ENCODE measurements around the gene ERN1. TPM values are rescaled to one million over a fixed set of nuclear protein-coding genes. Genes with fewer than 3 reads are reported as not detected.
A peak's percentile ranks its signal among the peaks of the same experiment; 100 is the strongest.

Gene ERN1
- total and polyA plus RNA-seq, 2 of the 13 experiments (the other 11 are each of a cell fraction or from before 2014, with no cell fraction given) = 6.0 to 12.7 TPM

DNA sequence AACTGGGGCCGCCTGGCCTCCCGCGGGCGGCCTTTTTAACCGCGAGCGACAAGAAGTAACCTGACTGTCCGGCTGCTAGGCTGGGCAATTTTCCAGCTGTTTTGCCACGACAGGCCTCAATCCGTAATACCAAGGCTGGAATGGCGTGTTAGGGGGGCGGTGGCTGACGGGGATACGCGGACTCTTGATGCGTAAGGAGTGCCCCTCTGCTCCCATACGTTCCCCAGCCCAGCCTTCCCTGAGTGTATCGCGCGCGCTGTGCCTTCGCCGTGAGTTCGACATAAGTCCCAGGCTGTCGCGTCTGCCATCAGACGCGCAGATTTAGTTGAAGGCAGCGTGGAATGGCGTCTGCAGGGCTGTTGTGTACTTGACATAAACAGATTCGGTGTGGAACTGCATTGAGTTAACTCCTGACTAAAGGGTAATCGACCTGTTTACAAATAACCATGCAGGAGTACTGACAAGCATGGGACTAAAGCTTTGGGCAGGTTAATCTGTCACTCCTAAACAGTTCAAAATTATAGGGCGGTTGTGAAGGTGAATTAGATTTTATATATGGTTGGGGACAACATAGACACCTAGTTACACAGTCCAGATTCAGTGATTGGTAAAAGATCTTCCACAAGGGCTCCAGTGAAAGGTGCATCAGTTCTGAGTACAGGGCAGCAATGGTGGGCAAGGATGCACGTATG, 16.6 kb upstream of the ERN1 start (continued):
- no peak for TF ChIP-seq GTF3A (CRISPR knock-in tag; conservative IDR thresholded peaks at IDR 0.05)
- TF ChIP-seq, protein P1, sequence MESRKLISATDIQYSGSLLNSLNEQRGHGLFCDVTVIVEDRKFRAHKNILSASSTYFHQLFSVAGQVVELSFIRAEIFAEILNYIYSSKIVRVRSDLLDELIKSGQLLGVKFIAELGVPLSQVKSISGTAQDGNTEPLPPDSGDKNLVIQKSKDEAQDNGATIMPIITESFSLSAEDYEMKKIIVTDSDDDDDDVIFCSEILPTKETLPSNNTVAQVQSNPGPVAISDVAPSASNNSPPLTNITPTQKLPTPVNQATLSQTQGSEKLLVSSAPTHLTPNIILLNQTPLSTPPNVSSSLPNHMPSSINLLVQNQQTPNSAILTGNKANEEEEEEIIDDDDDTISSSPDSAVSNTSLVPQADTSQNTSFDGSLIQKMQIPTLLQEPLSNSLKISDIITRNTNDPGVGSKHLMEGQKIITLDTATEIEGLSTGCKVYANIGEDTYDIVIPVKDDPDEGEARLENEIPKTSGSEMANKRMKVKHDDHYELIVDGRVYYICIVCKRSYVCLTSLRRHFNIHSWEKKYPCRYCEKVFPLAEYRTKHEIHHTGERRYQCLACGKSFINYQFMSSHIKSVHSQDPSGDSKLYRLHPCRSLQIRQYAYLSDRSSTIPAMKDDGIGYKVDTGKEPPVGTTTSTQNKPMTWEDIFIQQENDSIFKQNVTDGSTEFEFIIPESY (CRISPR knock-in tag; IDR thresholded peaks at IDR 0.05) = no peak
- TF ChIP-seq, protein P2, sequence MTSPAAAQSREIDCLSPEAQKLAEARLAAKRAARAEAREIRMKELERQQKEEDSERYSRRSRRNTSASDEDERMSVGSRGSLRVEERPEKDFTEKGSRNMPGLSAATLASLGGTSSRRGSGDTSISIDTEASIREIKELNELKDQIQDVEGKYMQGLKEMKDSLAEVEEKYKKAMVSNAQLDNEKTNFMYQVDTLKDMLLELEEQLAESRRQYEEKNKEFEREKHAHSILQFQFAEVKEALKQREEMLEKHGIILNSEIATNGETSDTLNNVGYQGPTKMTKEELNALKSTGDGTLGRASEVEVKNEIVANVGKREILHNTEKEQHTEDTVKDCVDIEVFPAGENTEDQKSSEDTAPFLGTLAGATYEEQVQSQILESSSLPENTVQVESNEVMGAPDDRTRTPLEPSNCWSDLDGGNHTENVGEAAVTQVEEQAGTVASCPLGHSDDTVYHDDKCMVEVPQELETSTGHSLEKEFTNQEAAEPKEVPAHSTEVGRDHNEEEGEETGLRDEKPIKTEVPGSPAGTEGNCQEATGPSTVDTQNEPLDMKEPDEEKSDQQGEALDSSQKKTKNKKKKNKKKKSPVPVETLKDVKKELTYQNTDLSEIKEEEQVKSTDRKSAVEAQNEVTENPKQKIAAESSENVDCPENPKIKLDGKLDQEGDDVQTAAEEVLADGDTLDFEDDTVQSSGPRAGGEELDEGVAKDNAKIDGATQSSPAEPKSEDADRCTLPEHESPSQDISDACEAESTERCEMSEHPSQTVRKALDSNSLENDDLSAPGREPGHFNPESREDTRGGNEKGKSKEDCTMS (CRISPR knock-in tag; conservative IDR thresholded peaks at IDR 0.05) = peak; percentile 25; the same call in 1 of the 2 replicates
- no peak for TF ChIP-seq SYNCRIP (IDR thresholded peaks at IDR 0.05; ENCODE audit: insufficient read depth, low read depth, low read length)
- TF ChIP-seq POLR2AphosphoS2 (IDR thresholded peaks at IDR 0.05; ENCODE audit: low read depth, low read length) = no peak; the same call in none of the 2 replicates
- no peak for TF ChIP-seq TCF7L2 (IDR thresholded peaks at IDR 0.05; ENCODE audit: low read depth, low read length)
- no peak for TF ChIP-seq KLF11 (CRISPR knock-in tag; IDR thresholded peaks at IDR 0.05)
- no peak; the same call in 1 of the 2 replicates for TF ChIP-seq ZNF160 (CRISPR knock-in tag; IDR thresholded peaks at IDR 0.05)
- TF ChIP-seq, protein P3, sequence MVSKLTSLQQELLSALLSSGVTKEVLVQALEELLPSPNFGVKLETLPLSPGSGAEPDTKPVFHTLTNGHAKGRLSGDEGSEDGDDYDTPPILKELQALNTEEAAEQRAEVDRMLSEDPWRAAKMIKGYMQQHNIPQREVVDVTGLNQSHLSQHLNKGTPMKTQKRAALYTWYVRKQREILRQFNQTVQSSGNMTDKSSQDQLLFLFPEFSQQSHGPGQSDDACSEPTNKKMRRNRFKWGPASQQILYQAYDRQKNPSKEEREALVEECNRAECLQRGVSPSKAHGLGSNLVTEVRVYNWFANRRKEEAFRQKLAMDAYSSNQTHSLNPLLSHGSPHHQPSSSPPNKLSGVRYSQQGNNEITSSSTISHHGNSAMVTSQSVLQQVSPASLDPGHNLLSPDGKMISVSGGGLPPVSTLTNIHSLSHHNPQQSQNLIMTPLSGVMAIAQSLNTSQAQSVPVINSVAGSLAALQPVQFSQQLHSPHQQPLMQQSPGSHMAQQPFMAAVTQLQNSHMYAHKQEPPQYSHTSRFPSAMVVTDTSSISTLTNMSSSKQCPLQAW (CRISPR knock-in tag; IDR thresholded peaks at IDR 0.05) = no peak
- TF ChIP-seq MYNN (CRISPR knock-in tag; IDR thresholded peaks at IDR 0.05; ENCODE audit: low read depth) = no peak
- TF ChIP-seq RAD21 (CRISPR knock-in tag; IDR thresholded peaks at IDR 0.05) = no peak
- TF ChIP-seq YY1 (IDR thresholded peaks at IDR 0.05; ENCODE audit: insufficient read depth, insufficient replicate concordance, low read depth, low read length) = peak; percentile 35
- TF ChIP-seq, protein P4, sequence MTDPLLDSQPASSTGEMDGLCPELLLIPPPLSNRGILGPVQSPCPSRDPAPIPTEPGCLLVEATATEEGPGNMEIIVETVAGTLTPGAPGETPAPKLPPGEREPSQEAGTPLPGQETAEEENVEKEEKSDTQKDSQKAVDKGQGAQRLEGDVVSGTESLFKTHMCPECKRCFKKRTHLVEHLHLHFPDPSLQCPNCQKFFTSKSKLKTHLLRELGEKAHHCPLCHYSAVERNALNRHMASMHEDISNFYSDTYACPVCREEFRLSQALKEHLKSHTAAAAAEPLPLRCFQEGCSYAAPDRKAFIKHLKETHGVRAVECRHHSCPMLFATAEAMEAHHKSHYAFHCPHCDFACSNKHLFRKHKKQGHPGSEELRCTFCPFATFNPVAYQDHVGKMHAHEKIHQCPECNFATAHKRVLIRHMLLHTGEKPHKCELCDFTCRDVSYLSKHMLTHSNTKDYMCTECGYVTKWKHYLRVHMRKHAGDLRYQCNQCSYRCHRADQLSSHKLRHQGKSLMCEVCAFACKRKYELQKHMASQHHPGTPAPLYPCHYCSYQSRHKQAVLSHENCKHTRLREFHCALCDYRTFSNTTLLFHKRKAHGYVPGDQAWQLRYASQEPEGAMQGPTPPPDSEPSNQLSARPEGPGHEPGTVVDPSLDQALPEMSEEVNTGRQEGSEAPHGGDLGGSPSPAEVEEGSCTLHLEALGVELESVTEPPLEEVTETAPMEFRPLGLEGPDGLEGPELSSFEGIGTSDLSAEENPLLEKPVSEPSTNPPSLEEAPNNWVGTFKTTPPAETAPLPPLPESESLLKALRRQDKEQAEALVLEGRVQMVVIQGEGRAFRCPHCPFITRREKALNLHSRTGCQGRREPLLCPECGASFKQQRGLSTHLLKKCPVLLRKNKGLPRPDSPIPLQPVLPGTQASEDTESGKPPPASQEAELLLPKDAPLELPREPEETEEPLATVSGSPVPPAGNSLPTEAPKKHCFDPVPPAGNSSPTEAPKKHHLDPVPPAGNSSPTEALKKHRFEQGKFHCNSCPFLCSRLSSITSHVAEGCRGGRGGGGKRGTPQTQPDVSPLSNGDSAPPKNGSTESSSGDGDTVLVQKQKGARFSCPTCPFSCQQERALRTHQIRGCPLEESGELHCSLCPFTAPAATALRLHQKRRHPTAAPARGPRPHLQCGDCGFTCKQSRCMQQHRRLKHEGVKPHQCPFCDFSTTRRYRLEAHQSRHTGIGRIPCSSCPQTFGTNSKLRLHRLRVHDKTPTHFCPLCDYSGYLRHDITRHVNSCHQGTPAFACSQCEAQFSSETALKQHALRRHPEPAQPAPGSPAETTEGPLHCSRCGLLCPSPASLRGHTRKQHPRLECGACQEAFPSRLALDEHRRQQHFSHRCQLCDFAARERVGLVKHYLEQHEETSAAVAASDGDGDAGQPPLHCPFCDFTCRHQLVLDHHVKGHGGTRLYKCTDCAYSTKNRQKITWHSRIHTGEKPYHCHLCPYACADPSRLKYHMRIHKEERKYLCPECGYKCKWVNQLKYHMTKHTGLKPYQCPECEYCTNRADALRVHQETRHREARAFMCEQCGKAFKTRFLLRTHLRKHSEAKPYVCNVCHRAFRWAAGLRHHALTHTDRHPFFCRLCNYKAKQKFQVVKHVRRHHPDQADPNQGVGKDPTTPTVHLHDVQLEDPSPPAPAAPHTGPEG (CRISPR knock-in tag; IDR thresholded peaks at IDR 0.05) = no peak
- TF ChIP-seq ZNF510 (CRISPR knock-in tag; IDR thresholded peaks at IDR 0.05; ENCODE audit: low read depth) = no peak; the same call in 1 of the 2 replicates
- TF ChIP-seq, protein P5, sequence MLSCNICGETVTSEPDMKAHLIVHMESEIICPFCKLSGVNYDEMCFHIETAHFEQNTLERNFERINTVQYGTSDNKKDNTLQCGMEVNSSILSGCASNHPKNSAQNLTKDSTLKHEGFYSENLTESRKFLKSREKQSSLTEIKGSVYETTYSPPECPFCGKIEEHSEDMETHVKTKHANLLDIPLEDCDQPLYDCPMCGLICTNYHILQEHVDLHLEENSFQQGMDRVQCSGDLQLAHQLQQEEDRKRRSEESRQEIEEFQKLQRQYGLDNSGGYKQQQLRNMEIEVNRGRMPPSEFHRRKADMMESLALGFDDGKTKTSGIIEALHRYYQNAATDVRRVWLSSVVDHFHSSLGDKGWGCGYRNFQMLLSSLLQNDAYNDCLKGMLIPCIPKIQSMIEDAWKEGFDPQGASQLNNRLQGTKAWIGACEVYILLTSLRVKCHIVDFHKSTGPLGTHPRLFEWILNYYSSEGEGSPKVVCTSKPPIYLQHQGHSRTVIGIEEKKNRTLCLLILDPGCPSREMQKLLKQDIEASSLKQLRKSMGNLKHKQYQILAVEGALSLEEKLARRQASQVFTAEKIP (CRISPR knock-in tag; IDR thresholded peaks at IDR 0.05; ENCODE audit: borderline replicate concordance) = no peak

All from HepG2 (cell line).